ENCODE results near the gene HPCAL1. TPM values are rescaled to one million over a fixed set of nuclear protein-coding genes. Genes with fewer than 3 reads are reported as not detected.
"Not testable (repeated sequence)": the region's sequence is repeated elsewhere in the genome, so short reads cannot be mapped to it uniquely, and the experiment has no call there.

The HPCAL1 gene
- total RNA-seq, 1 donor from 2014 or later: 34.6 TPM

DNA sequence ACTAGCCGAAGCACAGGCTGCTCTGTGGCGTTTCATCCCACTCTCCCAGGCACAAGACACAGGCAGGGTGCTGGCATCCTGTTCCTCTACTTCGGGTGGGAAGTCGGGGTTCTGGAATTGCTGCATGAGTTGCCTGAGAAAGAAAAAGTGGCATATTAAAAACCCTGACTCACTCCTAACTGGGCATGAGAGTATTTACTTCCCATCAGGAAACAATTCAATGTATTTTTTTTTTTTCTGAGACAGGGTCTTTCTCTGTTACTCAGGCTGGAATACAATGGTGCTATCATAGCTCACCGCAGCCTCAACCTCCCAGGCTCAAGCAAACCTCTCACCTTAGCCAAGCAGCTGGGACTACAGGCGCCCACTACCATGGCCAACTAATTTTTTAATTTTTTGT, 138.0 kb downstream of the HPCAL1 start:
- Mint-ChIP-seq H3K27me3 (ENCODE audit: unreplicated experiment) (peaks cover 4% of the 10 kb centered on the region), H3K36me3 (ENCODE audit: low read depth, unreplicated experiment) (no peaks in the 10 kb centered on the region), H3K4me3 (ENCODE audit: unreplicated experiment) (no peak overlapping the region), H3K9me3 (ENCODE audit: unreplicated experiment) (no peaks in the 10 kb centered on the region), H3K27ac (ENCODE audit: unreplicated experiment) (no peak overlapping the region), H3K4me1 (ENCODE audit: unreplicated experiment) (no peaks in the 10 kb centered on the region)
- TF ChIP-seq, protein P1, sequence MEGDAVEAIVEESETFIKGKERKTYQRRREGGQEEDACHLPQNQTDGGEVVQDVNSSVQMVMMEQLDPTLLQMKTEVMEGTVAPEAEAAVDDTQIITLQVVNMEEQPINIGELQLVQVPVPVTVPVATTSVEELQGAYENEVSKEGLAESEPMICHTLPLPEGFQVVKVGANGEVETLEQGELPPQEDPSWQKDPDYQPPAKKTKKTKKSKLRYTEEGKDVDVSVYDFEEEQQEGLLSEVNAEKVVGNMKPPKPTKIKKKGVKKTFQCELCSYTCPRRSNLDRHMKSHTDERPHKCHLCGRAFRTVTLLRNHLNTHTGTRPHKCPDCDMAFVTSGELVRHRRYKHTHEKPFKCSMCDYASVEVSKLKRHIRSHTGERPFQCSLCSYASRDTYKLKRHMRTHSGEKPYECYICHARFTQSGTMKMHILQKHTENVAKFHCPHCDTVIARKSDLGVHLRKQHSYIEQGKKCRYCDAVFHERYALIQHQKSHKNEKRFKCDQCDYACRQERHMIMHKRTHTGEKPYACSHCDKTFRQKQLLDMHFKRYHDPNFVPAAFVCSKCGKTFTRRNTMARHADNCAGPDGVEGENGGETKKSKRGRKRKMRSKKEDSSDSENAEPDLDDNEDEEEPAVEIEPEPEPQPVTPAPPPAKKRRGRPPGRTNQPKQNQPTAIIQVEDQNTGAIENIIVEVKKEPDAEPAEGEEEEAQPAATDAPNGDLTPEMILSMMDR (IDR thresholded peaks at IDR 0.05; ENCODE audit: unreplicated experiment): no peak
- no peak for DNase-seq (ENCODE audit: low spot score)

- Mint-ChIP-seq H3K9me3 (ENCODE audit: unreplicated experiment) (no peaks in the 10 kb centered on the region), H3K4me3 (ENCODE audit: unreplicated experiment) (no peak overlapping the region), H3K4me1 (ENCODE audit: unreplicated experiment) (no peaks in the 10 kb centered on the region), H3K36me3 (ENCODE audit: low read depth, unreplicated experiment) (no peaks in the 10 kb centered on the region), H3K27me3 (ENCODE audit: unreplicated experiment) (peaks cover 4% of the 10 kb centered on the region), H3K27ac (ENCODE audit: unreplicated experiment) (no peak overlapping the region)
- TF ChIP-seq, protein P1 (IDR thresholded peaks at IDR 0.05; ENCODE audit: unreplicated experiment): no peak
- no peak for DNase-seq (ENCODE audit: low spot score)
These were observed 139.2 kb downstream of the HPCAL1 start for GRCh38 chr2:10441948-10442347.

DNA sequence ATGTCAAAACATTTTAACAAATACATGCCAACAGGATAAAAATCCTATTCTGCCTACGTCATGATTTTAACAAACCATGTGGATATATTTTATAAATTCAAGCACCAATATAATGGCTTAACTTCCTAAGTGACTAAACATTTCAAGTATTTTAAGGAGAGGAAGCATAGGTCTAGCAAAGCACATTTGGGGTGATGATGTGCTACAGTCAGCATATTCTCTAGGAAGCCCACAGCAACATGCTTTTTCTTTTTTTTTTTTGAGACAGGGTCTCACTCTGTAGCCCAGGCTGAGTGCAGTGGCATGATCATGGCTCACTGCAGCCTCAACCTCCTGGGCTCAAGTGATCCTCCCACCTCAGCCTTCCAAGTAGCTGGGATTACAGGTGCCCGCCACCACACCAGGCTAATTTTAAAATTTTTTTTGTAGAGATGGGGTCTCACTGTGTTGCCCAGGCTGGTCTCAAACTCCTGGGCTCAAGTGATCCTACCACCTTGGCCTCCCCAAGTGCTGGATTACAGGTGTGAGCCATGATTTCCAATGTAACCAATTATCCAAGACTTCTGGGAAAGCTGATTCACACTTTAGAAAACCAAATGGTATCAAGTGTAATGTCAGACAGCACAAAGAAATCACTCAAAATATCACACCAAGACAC, 139.9 kb downstream of the HPCAL1 start:
- H3K4me3 Mint-ChIP-seq (ENCODE audit: unreplicated experiment); DNase-seq (ENCODE audit: low spot score); H3K27ac Mint-ChIP-seq (ENCODE audit: unreplicated experiment); H3K9me3 Mint-ChIP-seq (ENCODE audit: unreplicated experiment); H3K4me1 Mint-ChIP-seq (ENCODE audit: unreplicated experiment); H3K36me3 Mint-ChIP-seq (ENCODE audit: low read depth, unreplicated experiment); H3K27me3 Mint-ChIP-seq (ENCODE audit: unreplicated experiment): not testable (repeated sequence)

- H3K4me3 Mint-ChIP-seq (ENCODE audit: unreplicated experiment): no peak overlapping the region
- no peak overlapping the region for H3K27ac Mint-ChIP-seq (ENCODE audit: unreplicated experiment)
- DNase-seq (ENCODE audit: low spot score): no peak
- peaks cover 8% of the 10 kb centered on the region for H3K27me3 Mint-ChIP-seq (ENCODE audit: unreplicated experiment)
- H3K36me3 Mint-ChIP-seq (ENCODE audit: low read depth, unreplicated experiment): no peaks in the 10 kb centered on the region
- peaks cover 4% of the 10 kb centered on the region for H3K4me1 Mint-ChIP-seq (ENCODE audit: unreplicated experiment)
- TF ChIP-seq, protein P1 (IDR thresholded peaks at IDR 0.05; ENCODE audit: unreplicated experiment): no peak
- no peaks in the 10 kb centered on the region for H3K9me3 Mint-ChIP-seq (ENCODE audit: unreplicated experiment)
These were observed 141.8 kb downstream of the HPCAL1 start for GRCh38 chr2:10444463-10444862.

- DNase-seq (ENCODE audit: low spot score): no peak
- TF ChIP-seq, protein P1 (IDR thresholded peaks at IDR 0.05; ENCODE audit: unreplicated experiment): no peak
- no peak overlapping the region for H3K4me3 Mint-ChIP-seq (ENCODE audit: unreplicated experiment)
- H3K9me3 Mint-ChIP-seq (ENCODE audit: unreplicated experiment): no peaks in the 10 kb centered on the region
- peaks cover 4% of the 10 kb centered on the region for H3K4me1 Mint-ChIP-seq (ENCODE audit: unreplicated experiment)
- no peaks in the 10 kb centered on the region for H3K36me3 Mint-ChIP-seq (ENCODE audit: low read depth, unreplicated experiment)
- peaks cover 11% of the 10 kb centered on the region for H3K27me3 Mint-ChIP-seq (ENCODE audit: unreplicated experiment)
- no peak overlapping the region for H3K27ac Mint-ChIP-seq (ENCODE audit: unreplicated experiment)
These were observed 143.9 kb downstream of the HPCAL1 start for GRCh38 chr2:10446631-10447030.

Data from endothelial cell (in vitro differentiated cells).